ENCODE data around the gene CA11.
"Not testable (repeated sequence)": the region's sequence is repeated elsewhere in the genome, so short reads cannot be mapped to it uniquely, and the experiment has no call there.

CA11 gene

GRCh38 chr19:48646001-48646721 lies at the start of gene CA11:
TSS of gene CA11 (minus strand) at chr19:48646187. CDS start at chr19:48645632, 555 bp downstream.
- DNase-seq (ENCODE audit: low read depth), result peak; percentile 87

- DNase-seq (ENCODE audit: low read depth), result not testable (repeated sequence)
Observed at GRCh38 chr19:48693629-48694028, 47.6 kb upstream of the CA11 start.

GRCh38 chr19:48689449-48689848 lies 43.5 kb upstream of the CA11 start:
- DNase-seq (ENCODE audit: low read depth), result no peak

- DNase-seq (ENCODE audit: low read depth), result no peak
Observed at GRCh38 chr19:48687776-48688175, 41.8 kb upstream of the CA11 start.

GRCh38 chr19:48686637-48687036 lies 40.6 kb upstream of the CA11 start:
- not testable (repeated sequence) for DNase-seq (ENCODE audit: low read depth)

- DNase-seq (ENCODE audit: low read depth), result no peak
Observed at GRCh38 chr19:48686088-48686487, 40.1 kb upstream of the CA11 start.

- no peak for DNase-seq (ENCODE audit: low read depth)
Observed at GRCh38 chr19:48685583-48685982, 39.6 kb upstream of the CA11 start.

GRCh38 chr19:48683349-48683748 lies 37.4 kb upstream of the CA11 start:
- DNase-seq (ENCODE audit: low read depth), result peak; percentile 16

GRCh38 chr19:48681127-48681470 lies 35.1 kb upstream of the CA11 start:
- no peak for DNase-seq (ENCODE audit: low read depth)

- no peak for DNase-seq (ENCODE audit: low read depth)
Observed at GRCh38 chr19:48680436-48681126, 34.6 kb upstream of the CA11 start.

- DNase-seq (ENCODE audit: low read depth), result not testable (repeated sequence)
Observed at GRCh38 chr19:48680006-48680405, 34.0 kb upstream of the CA11 start.

GRCh38 chr19:48678201-48678600 lies 32.2 kb upstream of the CA11 start:
- DNase-seq (ENCODE audit: low read depth), result no peak

- no peak for DNase-seq (ENCODE audit: low read depth)
Observed at GRCh38 chr19:48676887-48677286, 30.9 kb upstream of the CA11 start.

GRCh38 chr19:48676487-48676886 lies 30.5 kb upstream of the CA11 start:
- no peak for DNase-seq (ENCODE audit: low read depth)

GRCh38 chr19:48674921-48675824 lies 29.2 kb upstream of the CA11 start:
- peak; percentile 59 for DNase-seq (ENCODE audit: low read depth)

- no peak for DNase-seq (ENCODE audit: low read depth)
Observed at GRCh38 chr19:48674216-48674809, 28.3 kb upstream of the CA11 start.

- no peak for DNase-seq (ENCODE audit: low read depth)
Observed at GRCh38 chr19:48673436-48674100, 27.6 kb upstream of the CA11 start.

- no peak for DNase-seq (ENCODE audit: low read depth)
Observed at GRCh38 chr19:48672994-48673393, 27.0 kb upstream of the CA11 start, which contains the start of gene NTN5. TSS of gene NTN5 (minus strand) at chr19:48673017. CDS start at chr19:48670986, 2,031 bp downstream.

GRCh38 chr19:48671446-48671995 lies 25.5 kb upstream of the CA11 start:
- no peak for DNase-seq (ENCODE audit: low read depth)

GRCh38 chr19:48670699-48671445 lies 24.9 kb upstream of the CA11 start:
- DNase-seq (ENCODE audit: low read depth), result no peak

Measured in activated gamma-delta T cell treated with anti-CD3 and anti-CD28 coated beads, Interleukin-2, amount 50 U/mL, for 16 hours (primary cell).